Fibroblast of skin of back (primary cell): ENCODE data around the gene HRH3. TPM values are rescaled to one million over a fixed set of nuclear protein-coding genes. Genes with fewer than 3 reads are reported as not detected.

Experiments used
- DNase-seq: peaks from one replicate; pipeline ENCODE4 v3.0.0-alpha.2; 2013
- polyA plus RNA-seq, 2 experiments: library from polyadenylated mRNA; unstranded; fragments of 120-200 nt; gene quantifications; one replicate each; pipeline ENCODE4 v1.2.1, GENCODE V29; 2013; ENCODE audit not compliant: insufficient read length in 2 of 2

HRH3 gene
- polyA plus RNA-seq (2013, experiment 1 of 2; ENCODE audit: insufficient read length), result not detected
- not detected for polyA plus RNA-seq (2013, experiment 2 of 2; ENCODE audit: insufficient read length)

GRCh38 chr20:62219992-62220665 is at the start of gene HRH3:
Gene HRH3 (minus strand): TSS chr20:62220278. CDS start chr20:62219970, 308 bp downstream.
- DNase-seq, result peak; percentile 27

GRCh38 chr20:62269871-62270270 is 49.8 kb upstream of the HRH3 start:
- DNase-seq, result no peak

DNA sequence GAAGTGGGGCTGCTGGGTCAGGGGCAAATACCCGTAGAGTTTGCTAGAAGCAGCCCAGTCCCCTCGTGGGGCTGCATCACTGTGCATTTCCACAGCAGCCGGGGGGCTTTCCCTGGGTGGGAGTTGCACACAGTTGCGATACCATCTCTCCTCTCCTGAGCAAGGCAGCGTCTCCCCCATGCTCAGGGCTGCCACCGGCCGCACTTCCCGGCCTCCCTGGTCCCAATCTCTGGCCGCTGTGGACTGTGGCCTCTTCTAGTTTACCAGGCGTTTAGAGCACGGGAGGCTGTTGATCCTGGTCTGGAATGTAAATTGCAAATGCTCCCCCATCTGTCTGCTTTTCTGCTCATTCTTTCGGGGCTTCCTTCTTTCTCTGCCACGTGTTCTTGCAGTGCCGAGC is 49.3 kb upstream of the HRH3 start:
- no peak for DNase-seq

DNA sequence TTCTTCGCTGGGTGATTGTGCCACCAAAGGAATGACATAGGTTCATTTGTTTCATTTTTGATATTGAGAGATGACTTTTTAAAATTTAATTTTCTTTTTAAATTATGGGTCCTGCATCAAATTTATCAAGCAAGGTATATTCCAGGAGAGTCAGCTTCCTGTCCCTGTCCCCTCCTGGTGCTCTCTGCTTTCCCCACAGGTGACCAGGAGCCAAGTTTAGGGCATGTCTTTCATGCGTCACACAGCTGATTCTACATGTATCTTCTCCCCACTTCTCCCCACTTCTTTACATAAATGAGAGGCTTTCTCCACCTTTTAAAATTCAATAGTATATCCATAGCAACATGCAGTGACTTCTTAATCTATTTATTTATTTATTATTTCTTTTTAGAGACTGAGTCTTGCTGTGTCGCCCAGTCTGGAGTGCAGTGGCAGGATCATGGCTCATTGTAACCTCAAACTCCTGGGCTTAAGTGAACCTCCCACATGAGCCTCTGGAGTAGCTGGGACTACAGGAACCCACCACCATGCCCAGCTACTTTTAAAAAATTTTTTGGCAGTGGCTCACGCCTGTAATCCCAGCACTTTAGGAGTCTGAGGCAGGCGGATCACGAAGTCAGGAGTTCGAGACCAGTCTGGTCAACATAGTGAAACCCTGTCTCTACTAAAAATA is 48.3 kb upstream of the HRH3 start:
- no peak for DNase-seq

GRCh38 chr20:62267543-62267942 is 47.5 kb upstream of the HRH3 start:
- DNase-seq, result no peak

GRCh38 chr20:62266851-62267250 is 46.8 kb upstream of the HRH3 start:
- no peak for DNase-seq

DNA sequence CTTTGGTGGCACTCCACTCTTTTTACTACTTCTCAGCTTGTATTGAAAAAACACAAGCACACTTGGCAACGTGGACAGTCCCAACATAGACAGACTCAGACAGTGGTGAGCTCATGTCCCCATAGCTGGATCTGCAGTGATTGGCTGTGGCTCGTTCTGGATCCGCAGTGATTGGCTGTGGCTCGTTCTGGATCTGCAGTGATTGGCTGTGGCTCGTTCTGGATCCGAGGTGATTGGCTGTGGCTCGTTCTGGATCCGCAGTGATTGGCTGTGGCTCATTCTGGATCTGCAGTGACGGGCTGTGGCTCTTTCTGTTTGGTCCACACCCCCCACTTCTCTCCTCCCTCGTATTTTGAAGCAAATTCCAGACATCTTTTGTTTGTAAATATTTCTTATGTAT is 46.3 kb upstream of the HRH3 start:
- peak; percentile 6 for DNase-seq

GRCh38 chr20:62265365-62265764 is 45.3 kb upstream of the HRH3 start:
- DNase-seq, result no peak

GRCh38 chr20:62263396-62263795 is 43.3 kb upstream of the HRH3 start:
- no peak for DNase-seq

- no peak for DNase-seq
These were observed 42.0 kb upstream of the HRH3 start for GRCh38 chr20:62262064-62262463.

DNA sequence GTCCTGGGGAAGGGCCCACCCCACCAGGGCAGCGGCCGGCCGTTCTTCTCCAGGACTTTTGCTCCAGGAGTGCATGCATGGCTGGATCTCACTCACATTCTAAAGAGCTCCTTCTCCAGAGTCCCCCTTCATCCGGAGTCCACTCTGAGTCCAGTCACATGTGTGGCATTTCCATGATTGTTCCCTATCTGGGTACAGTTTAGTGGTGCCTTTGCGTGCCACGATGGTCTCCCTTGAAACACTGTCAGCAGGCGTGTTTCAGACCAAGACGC is 39.2 kb upstream of the HRH3 start:
- no peak for DNase-seq

DNA sequence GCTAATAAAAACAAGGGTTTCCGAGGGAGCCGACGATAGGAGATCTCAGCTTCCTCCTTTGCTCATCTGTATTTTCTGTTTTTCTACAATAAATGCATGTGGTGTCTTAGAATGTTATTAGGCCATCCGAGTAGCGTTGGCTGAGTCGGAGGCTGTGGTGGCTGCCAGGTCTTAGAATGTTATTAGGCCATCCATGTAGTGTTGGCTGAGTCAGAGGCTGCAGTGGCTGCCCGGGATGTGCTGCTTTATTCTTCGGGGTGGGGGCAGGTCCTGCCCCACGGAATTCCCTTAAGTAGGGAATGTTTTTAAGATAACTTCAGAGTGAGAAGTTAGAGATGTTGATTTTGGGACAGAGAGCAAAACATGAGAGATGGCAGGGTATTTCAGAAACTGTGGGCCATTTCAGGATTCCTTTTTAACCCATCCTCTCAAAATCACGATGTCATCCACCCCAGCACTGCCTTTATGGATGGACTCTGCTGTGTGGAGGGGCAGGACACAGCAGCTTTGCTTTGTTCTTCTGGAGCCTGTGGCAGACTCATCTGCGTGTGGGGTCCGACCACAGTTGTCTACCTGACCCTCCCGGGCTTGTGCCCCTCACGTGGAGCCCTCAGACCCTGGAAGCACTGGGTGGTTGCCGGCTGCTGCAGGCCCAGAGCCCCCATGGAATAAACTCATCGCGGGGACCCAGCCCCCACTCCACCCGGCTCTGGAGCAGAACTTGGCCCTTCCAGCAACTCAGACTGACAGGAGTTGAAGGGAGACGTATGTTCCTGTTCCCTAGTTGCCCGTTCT is 38.6 kb upstream of the HRH3 start:
- DNase-seq, result peak; percentile 77

- no peak for DNase-seq
These were observed 35.9 kb upstream of the HRH3 start for GRCh38 chr20:62255976-62256375.

DNA sequence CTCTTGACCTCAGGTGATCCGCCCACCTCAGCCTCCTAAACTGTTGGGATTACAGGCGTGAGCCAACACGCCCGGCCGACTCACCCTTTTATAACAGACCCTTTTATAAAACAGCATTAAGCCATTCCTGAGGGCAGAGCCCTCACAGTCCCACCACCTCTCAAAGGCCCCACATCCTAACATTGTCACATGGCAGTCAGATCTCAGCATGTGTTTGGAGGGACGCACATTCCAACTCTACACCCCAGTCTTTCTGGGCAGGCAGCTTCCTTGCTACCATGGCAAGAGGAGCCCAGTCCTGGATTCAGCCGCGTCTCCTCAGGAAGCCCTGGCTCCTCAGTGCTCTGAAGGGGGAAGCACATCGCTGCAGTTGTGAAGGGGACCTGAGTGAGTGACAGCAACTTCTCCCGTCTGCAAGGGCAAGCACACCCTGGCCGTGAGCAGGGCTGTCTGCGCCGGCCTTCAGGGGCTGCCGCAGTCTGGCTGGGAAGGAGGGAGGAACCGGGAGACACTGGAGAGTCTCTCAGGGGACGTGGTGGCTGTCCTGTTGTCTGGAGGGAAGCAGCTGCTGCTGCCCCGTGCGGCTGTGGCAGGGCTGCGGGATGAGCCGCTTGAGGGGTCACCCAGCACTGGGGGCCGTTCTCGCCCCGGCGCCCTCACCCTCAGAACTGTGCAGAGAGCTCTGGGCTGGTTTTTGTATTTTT is 34.1 kb upstream of the HRH3 start:
- DNase-seq, result no peak

- no peak for DNase-seq
These were observed 33.3 kb upstream of the HRH3 start for GRCh38 chr20:62253398-62253797.

DNA sequence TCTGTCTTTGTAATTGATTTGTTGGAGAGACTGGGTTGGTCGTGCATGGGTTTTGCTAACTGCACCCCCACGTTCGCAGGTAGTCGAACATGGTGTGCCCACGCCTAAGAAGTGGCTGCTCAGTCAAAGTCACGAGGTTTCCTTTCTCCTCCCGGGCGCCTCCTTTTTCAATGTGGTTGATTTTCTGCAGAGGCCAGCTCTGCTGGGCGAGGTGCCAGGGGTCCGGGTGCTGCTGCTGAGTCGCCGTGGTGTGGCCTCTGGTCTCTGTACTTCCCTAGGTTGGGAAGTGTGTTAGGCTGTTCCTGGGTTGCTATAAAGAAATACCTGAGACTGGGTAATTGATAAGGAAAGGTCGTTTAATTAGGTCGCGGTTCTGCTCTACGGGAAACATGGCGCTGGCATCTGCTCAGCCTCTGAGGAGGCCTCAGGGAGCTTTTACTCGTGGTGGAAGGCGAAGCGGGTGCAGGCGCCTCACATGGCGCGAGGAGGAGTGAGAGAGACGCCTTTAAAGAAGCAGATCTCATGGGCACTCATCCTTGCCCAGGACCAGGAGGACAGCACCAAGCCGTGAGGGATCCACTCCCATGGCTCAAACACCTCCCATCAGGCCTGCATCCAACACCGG is 32.4 kb upstream of the HRH3 start:
- peak; percentile 16 for DNase-seq

GRCh38 chr20:62248890-62249560 is 28.9 kb upstream of the HRH3 start:
- DNase-seq, result no peak

GRCh38 chr20:62246872-62247652 is 27.0 kb upstream of the HRH3 start:
- DNase-seq, result no peak

DNA sequence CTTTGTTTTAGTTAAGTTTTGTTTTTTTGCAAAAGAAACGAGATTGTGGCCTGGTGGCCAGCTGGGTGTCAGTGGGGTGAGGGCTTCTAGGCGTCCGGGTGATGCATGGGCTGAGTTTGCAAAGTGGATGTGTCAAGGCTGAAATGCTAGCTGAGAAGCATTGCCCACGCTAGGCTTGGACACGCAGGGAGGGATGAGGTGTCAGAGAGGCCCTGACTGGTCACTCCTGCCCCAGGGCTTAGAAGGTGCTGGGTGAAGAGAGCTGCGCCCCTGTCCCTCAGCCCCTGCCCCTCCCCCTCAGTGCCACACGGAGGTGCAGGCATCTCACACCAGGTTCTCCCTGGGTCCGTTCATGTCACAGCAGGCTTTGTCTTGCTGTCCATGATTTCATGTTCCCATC is 26.4 kb upstream of the HRH3 start:
- DNase-seq, result no peak

- DNase-seq, result no peak
These were observed 25.8 kb upstream of the HRH3 start for GRCh38 chr20:62245911-62246280.

DNA sequence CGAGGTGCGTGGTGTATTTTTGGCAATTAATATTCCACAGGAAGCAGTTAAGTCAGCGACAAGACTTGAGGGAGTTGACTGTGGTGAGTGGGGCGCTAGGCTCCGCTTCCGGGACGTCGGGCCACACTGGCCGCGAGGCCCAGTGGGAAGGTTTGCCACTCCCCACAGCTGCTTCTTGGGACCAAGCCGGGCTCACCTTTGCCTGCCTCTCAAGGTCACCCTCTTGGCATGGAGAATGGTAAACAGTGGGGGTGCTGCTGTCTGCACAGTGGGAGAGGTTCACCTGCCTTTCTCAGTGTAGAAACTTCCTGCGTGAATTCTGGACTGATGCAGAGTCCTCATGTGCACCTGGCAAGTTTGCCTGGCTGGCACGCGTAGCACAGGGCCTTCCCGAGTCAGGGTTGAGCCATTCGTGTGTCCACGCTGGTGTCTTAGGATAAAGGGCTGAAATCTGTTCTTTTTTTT is 24.6 kb upstream of the HRH3 start:
- no peak for DNase-seq
